ENCODE results near the gene ABCA13.

ABCA13 gene

GRCh38 chr7:48321319-48322010, 150.2 kb downstream of the ABCA13 start:
- in situ Hi-C loops (cut with HindIII; ENCODE audit: low pct_ligation_motif_present, low pct_unique_long_range_greater_than_20kb, low sequenced_read_pairs) = no loop called here

GRCh38 chr7:48337012-48337621, 165.9 kb downstream of the ABCA13 start:
- DNase-seq = peak; percentile 41
- in situ Hi-C loops (cut with HindIII; ENCODE audit: low pct_ligation_motif_present, low pct_unique_long_range_greater_than_20kb, low sequenced_read_pairs) = no loop called here

More at GRCh38 chr7:48321319-48322010, 150.2 kb downstream of the ABCA13 start:
- DNase-seq = no peak

GRCh38 chr7:48337781-48338180, 166.5 kb downstream of the ABCA13 start:
- in situ Hi-C loops (cut with HindIII; ENCODE audit: low pct_ligation_motif_present, low pct_unique_long_range_greater_than_20kb, low sequenced_read_pairs) = no loop called here
- no peak for DNase-seq

- DNase-seq = no peak
- in situ Hi-C loops (cut with HindIII; ENCODE audit: low pct_ligation_motif_present, low pct_unique_long_range_greater_than_20kb, low sequenced_read_pairs) = no loop called here
These were observed 176.1 kb downstream of the ABCA13 start for GRCh38 chr7:48347230-48347825.

- no peak for DNase-seq
- in situ Hi-C loops (cut with HindIII; ENCODE audit: low pct_ligation_motif_present, low pct_unique_long_range_greater_than_20kb, low sequenced_read_pairs) = no loop called here
These were observed 179.3 kb downstream of the ABCA13 start for GRCh38 chr7:48350515-48350914.

- DNase-seq = no peak
- in situ Hi-C loops (cut with HindIII; ENCODE audit: low pct_ligation_motif_present, low pct_unique_long_range_greater_than_20kb, low sequenced_read_pairs) = no loop called here
These were observed 180.6 kb downstream of the ABCA13 start for GRCh38 chr7:48351900-48352299.

- in situ Hi-C loops (cut with HindIII; ENCODE audit: low pct_ligation_motif_present, low pct_unique_long_range_greater_than_20kb, low sequenced_read_pairs) = no loop called here
- DNase-seq = no peak
These were observed 184.1 kb downstream of the ABCA13 start for GRCh38 chr7:48355346-48355745.

GRCh38 chr7:48360574-48360973, 189.3 kb downstream of the ABCA13 start:
- in situ Hi-C loops (cut with HindIII; ENCODE audit: low pct_ligation_motif_present, low pct_unique_long_range_greater_than_20kb, low sequenced_read_pairs) = no loop called here
- no peak for DNase-seq

GRCh38 chr7:48363174-48363573, 191.9 kb downstream of the ABCA13 start:
- in situ Hi-C loops (cut with HindIII; ENCODE audit: low pct_ligation_motif_present, low pct_unique_long_range_greater_than_20kb, low sequenced_read_pairs) = no loop called here
- no peak for DNase-seq

GRCh38 chr7:48365010-48365409, 193.8 kb downstream of the ABCA13 start:
- no peak for DNase-seq
- in situ Hi-C loops (cut with HindIII; ENCODE audit: low pct_ligation_motif_present, low pct_unique_long_range_greater_than_20kb, low sequenced_read_pairs) = no loop called here

GRCh38 chr7:48366096-48366495, 194.8 kb downstream of the ABCA13 start:
- DNase-seq = no peak
- in situ Hi-C loops (cut with HindIII; ENCODE audit: low pct_ligation_motif_present, low pct_unique_long_range_greater_than_20kb, low sequenced_read_pairs) = no loop called here

GRCh38 chr7:48376263-48376662, 205.0 kb downstream of the ABCA13 start:
- no peak for DNase-seq
- in situ Hi-C loops (cut with HindIII; ENCODE audit: low pct_ligation_motif_present, low pct_unique_long_range_greater_than_20kb, low sequenced_read_pairs) = no loop called here

- in situ Hi-C loops (cut with HindIII; ENCODE audit: low pct_ligation_motif_present, low pct_unique_long_range_greater_than_20kb, low sequenced_read_pairs) = no loop called here
- no peak for DNase-seq
These were observed 209.7 kb downstream of the ABCA13 start for GRCh38 chr7:48380921-48381320.

- in situ Hi-C loops (cut with HindIII; ENCODE audit: low pct_ligation_motif_present, low pct_unique_long_range_greater_than_20kb, low sequenced_read_pairs) = no loop called here
These were observed 210.3 kb downstream of the ABCA13 start for GRCh38 chr7:48381571-48381970.

GRCh38 chr7:48384180-48384752, 213.0 kb downstream of the ABCA13 start:
- no peak for DNase-seq
- in situ Hi-C loops (cut with HindIII; ENCODE audit: low pct_ligation_motif_present, low pct_unique_long_range_greater_than_20kb, low sequenced_read_pairs) = no loop called here

More at GRCh38 chr7:48381571-48381970, 210.3 kb downstream of the ABCA13 start:
- no peak for DNase-seq

- DNase-seq = no peak
- in situ Hi-C loops (cut with HindIII; ENCODE audit: low pct_ligation_motif_present, low pct_unique_long_range_greater_than_20kb, low sequenced_read_pairs) = no loop called here
These were observed 216.7 kb downstream of the ABCA13 start for GRCh38 chr7:48387932-48388331.

GRCh38 chr7:48388911-48389310, 217.7 kb downstream of the ABCA13 start:
- in situ Hi-C loops (cut with HindIII; ENCODE audit: low pct_ligation_motif_present, low pct_unique_long_range_greater_than_20kb, low sequenced_read_pairs) = no loop called here
- no peak for DNase-seq

- in situ Hi-C loops (cut with HindIII; ENCODE audit: low pct_ligation_motif_present, low pct_unique_long_range_greater_than_20kb, low sequenced_read_pairs) = no loop called here
- no peak for DNase-seq
These were observed 218.7 kb downstream of the ABCA13 start for GRCh38 chr7:48389977-48390376.
